ENCODE data around the gene CLSTN2. TPM values are rescaled to one million over a fixed set of nuclear protein-coding genes. Genes with fewer than 3 reads are reported as not detected.

CLSTN2 gene
- total RNA-seq, 1 experiment from 2014 or later = not detected

GRCh38 chr3:140021269-140021668 lies 86.3 kb downstream of the CLSTN2 start:
- H3K9me2 ChIP-seq (replicated peaks; ENCODE audit: low read length) = no peaks in the 10 kb centered on the region
- H3K4me2 ChIP-seq (ENCODE audit: low read length) = no peak overlapping the region
- no peaks in the 10 kb centered on the region for H4K20me1 ChIP-seq (ENCODE audit: low read length)
- H3K27me3 ChIP-seq (ENCODE audit: low read length) = no peaks in the 10 kb centered on the region
- H3K36me3 ChIP-seq (ENCODE audit: low read depth, low read length) = no peaks in the 10 kb centered on the region
- no peak overlapping the region for H3K27ac ChIP-seq (ENCODE audit: low read length)
- DNase-seq (no peak), ATAC-seq (no peak)
- ChIA-PET CTCF (no interaction called here), POLR2A (ENCODE audit: unreplicated experiment) (no interaction called here)
- no peaks in the 10 kb centered on the region for H3K79me2 ChIP-seq (ENCODE audit: low read length)
- intact Hi-C loops (cut with micrococcal nuclease) = no loop called here
- H3K9me3 ChIP-seq (ENCODE audit: low read length) = no peaks in the 10 kb centered on the region
- no peak overlapping the region for H3K9ac ChIP-seq (ENCODE audit: low read length)
- H3F3A ChIP-seq (ENCODE audit: low read length, unreplicated experiment) = no peaks in the 10 kb centered on the region
- H3K4me3 ChIP-seq (ENCODE audit: low read length) = no peak overlapping the region
- no peaks in the 10 kb centered on the region for H3K4me1 ChIP-seq (ENCODE audit: insufficient read depth, low read length)
- no TSS peak for BruUV-seq (replicated peaks)
- no peak overlapping the region for H2AFZ ChIP-seq (ENCODE audit: low read length)
- no peak for TF ChIP-seq EZH2phosphoT487 (IDR thresholded peaks at IDR 0.05; ENCODE audit: borderline replicate concordance, low read length)
- no peak for TF ChIP-seq EZH2 (IDR thresholded peaks at IDR 0.05; ENCODE audit: low read length, unreplicated experiment)
- TF ChIP-seq CTCF (conservative IDR thresholded peaks at IDR 0.05; ENCODE audit: low read depth, low read length) = no peak

- DNase-seq = no peak
- Histone ChIP-seq H3F3A (ENCODE audit: low read length, unreplicated experiment) (no peaks in the 10 kb centered on the region), H3K36me3 (ENCODE audit: low read depth, low read length) (no peaks in the 10 kb centered on the region), H3K9me3 (ENCODE audit: low read length) (no peaks in the 10 kb centered on the region), H3K4me1 (ENCODE audit: insufficient read depth, low read length) (no peaks in the 10 kb centered on the region), H3K9me2 (replicated peaks; ENCODE audit: low read length) (no peaks in the 10 kb centered on the region), H4K20me1 (ENCODE audit: low read length) (no peaks in the 10 kb centered on the region), H3K4me2 (ENCODE audit: low read length) (no peak overlapping the region), H3K4me3 (ENCODE audit: low read length) (no peak overlapping the region), H3K27ac (ENCODE audit: low read length) (no peak overlapping the region), H3K27me3 (ENCODE audit: low read length) (no peaks in the 10 kb centered on the region), H3K79me2 (ENCODE audit: low read length) (no peaks in the 10 kb centered on the region), H2AFZ (ENCODE audit: low read length) (no peak overlapping the region), H3K9ac (ENCODE audit: low read length) (no peak overlapping the region)
- intact Hi-C loops (cut with micrococcal nuclease) = no loop called here
- no peak for ATAC-seq
- ChIA-PET CTCF (no interaction called here), POLR2A (ENCODE audit: unreplicated experiment) (no interaction called here)
- no peak for TF ChIP-seq EZH2phosphoT487 (IDR thresholded peaks at IDR 0.05; ENCODE audit: borderline replicate concordance, low read length)
- no peak for TF ChIP-seq CTCF (conservative IDR thresholded peaks at IDR 0.05; ENCODE audit: low read depth, low read length)
- no peak for TF ChIP-seq EZH2 (IDR thresholded peaks at IDR 0.05; ENCODE audit: low read length, unreplicated experiment)
- BruUV-seq (replicated peaks) = no TSS peak
Measured at GRCh38 chr3:140022066-140022770, 87.2 kb downstream of the CLSTN2 start.

All from PC-3 (cell line).